ENCODE data around the gene SPATA31A3. TPM values are rescaled to one million over a fixed set of nuclear protein-coding genes. Genes with fewer than 3 reads are reported as not detected.
"Not testable (repeated sequence)": the region's sequence is repeated elsewhere in the genome, so short reads cannot be mapped to it uniquely, and the experiment has no call there.

The SPATA31A3 gene
- total and polyA plus RNA-seq, 2 of the 8 experiments (the other 6 are each of a cell fraction or from before 2014, with no cell fraction given) = not detected

DNA sequence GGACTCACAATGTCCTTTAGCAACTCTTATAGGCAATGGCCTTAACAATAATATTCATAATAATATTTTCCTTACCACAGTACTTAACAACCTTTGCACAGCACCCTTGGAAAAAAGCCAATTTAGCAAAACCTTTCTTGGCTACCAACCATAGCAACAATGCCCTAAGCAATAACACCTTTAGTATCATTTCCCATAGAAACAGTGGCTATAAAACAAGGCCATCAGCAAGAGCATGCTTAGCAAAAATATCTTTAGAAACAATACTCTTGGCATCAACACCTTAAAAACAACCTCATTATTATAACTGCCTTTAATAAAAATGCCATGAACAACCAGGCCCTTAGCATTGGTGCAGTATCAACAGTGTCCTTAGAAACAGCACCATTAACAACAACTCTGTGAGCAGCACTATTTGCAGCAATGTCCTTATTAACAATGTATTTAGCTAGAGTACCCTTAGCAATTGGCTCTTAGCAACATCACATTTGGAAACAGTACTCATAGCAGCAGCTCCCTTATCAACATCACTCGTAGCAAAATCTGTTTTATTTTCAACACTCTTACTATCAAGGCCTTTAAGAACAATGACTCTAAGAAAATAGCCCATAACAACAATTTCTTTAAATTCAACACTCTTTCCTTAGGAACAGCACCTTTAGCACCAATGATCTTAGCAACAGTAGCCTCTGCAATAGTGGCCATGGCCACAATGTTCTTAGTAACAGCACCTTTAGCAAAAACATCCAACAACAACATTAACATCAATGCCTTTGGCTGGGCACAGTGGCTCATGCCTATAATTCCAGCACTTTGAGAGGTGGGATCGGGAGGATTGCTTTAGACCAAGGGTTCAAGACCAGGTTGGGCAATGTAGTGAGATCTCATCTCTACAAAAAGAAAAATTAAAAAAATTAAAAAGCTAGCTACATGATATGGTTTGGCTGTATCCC lies 52.2 kb downstream of the SPATA31A3 start:
- H4K5ac ChIP-seq (ENCODE audit: insufficient read length, low read depth, low read length); POLR2A ChIA-PET (ENCODE audit: partially characterized antibody); FAIRE-seq; CTCF ChIA-PET (ENCODE audit: partially characterized antibody); H3K23ac ChIP-seq (ENCODE audit: insufficient read length); H3K9ac ChIP-seq (replicated peaks in 1 of 4; ENCODE audit: extremely low read depth in 1 of 4, low read depth in 3 of 4, low read length in 3 of 4); H2BK12ac ChIP-seq (ENCODE audit: low read depth, low read length); H3K27me3 ChIP-seq (replicated peaks in 1 of 4; ENCODE audit: control insufficient read depth in 3 of 4, extremely low read depth in 1 of 4, insufficient read depth in 3 of 4, low read length in 3 of 4); H3K14ac ChIP-seq (ENCODE audit: insufficient read length); H3K9me3 ChIP-seq (ENCODE audit: insufficient read depth in 2 of 2, low read depth in 1 of 2, low read length in 1 of 2); H2BK120ac ChIP-seq (replicated peaks; ENCODE audit: low read depth, low read length); H3K4me3 ChIP-seq (ENCODE audit: extremely low read depth in 1 of 4, insufficient read depth in 2 of 4, low read depth in 3 of 4, low read length in 4 of 4); H2BK15ac ChIP-seq (ENCODE audit: low read length); H3K27ac ChIP-seq (ENCODE audit: low read depth, low read length); H3K4me2 ChIP-seq (ENCODE audit: insufficient read depth in 1 of 2, low read depth in 2 of 2, low read length in 2 of 2); H2BK20ac ChIP-seq (ENCODE audit: low read length); H3K4me1 ChIP-seq (replicated peaks in 1 of 4; ENCODE audit: control insufficient read depth in 3 of 4, insufficient read depth in 4 of 4, low read length in 3 of 4); H3K18ac ChIP-seq (ENCODE audit: extremely low read depth, low read length); H2BK5ac ChIP-seq (ENCODE audit: low read depth, low read length); H3K4ac ChIP-seq (replicated peaks; ENCODE audit: insufficient read length, low read depth, low read length); H3K79me2 ChIP-seq (ENCODE audit: control insufficient read depth in 1 of 2, insufficient read depth in 2 of 2, low read length in 2 of 2); H3K79me1 ChIP-seq (ENCODE audit: low read depth, low read length); H2AK5ac ChIP-seq (ENCODE audit: low read depth, low read length); H3K56ac ChIP-seq (replicated peaks; ENCODE audit: insufficient read length, low read depth, low read length); H3K23me2 ChIP-seq (ENCODE audit: low read depth, low read length); H2AFZ ChIP-seq (ENCODE audit: low read length); H4K20me1 ChIP-seq (replicated peaks in 1 of 2; ENCODE audit: control insufficient read depth in 1 of 2, insufficient read depth in 2 of 2, low read length in 2 of 2); H4K8ac ChIP-seq (ENCODE audit: extremely low read depth, insufficient read depth, low read length); H4K91ac ChIP-seq (replicated peaks; ENCODE audit: insufficient read length, low read length); DNase-seq (ENCODE audit: low read depth in 1 of 2, low spot score in 2 of 2); H3K36me3 ChIP-seq (ENCODE audit: control insufficient read depth in 2 of 4, insufficient read depth in 4 of 4, low read length in 3 of 4): not testable (repeated sequence)
- WGBS, 2 experiments (ENCODE audit: extremely low coverage in 1 of 2, insufficient coverage in 1 of 2, insufficient read length in 1 of 2, insufficient replicate concordance in 2 of 2, low coverage in 1 of 2, low lambda C conversion rate in 2 of 2, missing lambda C conversion rate in 1 of 2) = 81% methylated on average over 1 of the region's 2 CpGs; no CpG with 5 or more reads in 1 of the 2 experiments

DNA sequence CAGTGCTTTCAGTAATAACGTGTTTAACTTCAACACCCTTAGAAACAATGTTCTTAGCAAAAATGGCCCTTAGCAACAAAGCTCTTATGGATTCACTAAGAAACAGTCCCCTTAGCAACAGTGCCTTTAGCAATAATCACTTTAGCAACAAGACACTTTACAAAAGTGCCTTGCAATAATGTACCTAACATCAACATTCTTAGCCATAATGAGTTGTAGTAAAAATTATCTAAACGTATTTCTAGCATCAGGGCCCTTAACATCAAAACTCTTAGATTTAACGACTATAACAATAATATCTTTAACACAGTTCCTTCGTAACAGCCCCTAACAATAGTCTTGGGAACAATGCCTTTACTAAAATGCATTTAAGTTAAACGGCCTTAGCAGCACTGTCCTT lies 54.0 kb downstream of the SPATA31A3 start:
- H2BK20ac ChIP-seq (ENCODE audit: low read length); H3K56ac ChIP-seq (replicated peaks; ENCODE audit: insufficient read length, low read depth, low read length); H3K4me3 ChIP-seq (ENCODE audit: extremely low read depth in 1 of 4, insufficient read depth in 2 of 4, low read depth in 3 of 4, low read length in 4 of 4); H4K20me1 ChIP-seq (replicated peaks in 1 of 2; ENCODE audit: control insufficient read depth in 1 of 2, insufficient read depth in 2 of 2, low read length in 2 of 2); H3K36me3 ChIP-seq (ENCODE audit: control insufficient read depth in 2 of 4, insufficient read depth in 4 of 4, low read length in 3 of 4); CTCF ChIA-PET (ENCODE audit: partially characterized antibody); H4K8ac ChIP-seq (ENCODE audit: extremely low read depth, insufficient read depth, low read length); H4K91ac ChIP-seq (replicated peaks; ENCODE audit: insufficient read length, low read length); H3K23ac ChIP-seq (ENCODE audit: insufficient read length); H3K9ac ChIP-seq (replicated peaks in 1 of 4; ENCODE audit: extremely low read depth in 1 of 4, low read depth in 3 of 4, low read length in 3 of 4); H3K18ac ChIP-seq (ENCODE audit: extremely low read depth, low read length); H2BK15ac ChIP-seq (ENCODE audit: low read length); H3K79me2 ChIP-seq (ENCODE audit: control insufficient read depth in 1 of 2, insufficient read depth in 2 of 2, low read length in 2 of 2); H3K4ac ChIP-seq (replicated peaks; ENCODE audit: insufficient read length, low read depth, low read length); H3K4me1 ChIP-seq (replicated peaks in 1 of 4; ENCODE audit: control insufficient read depth in 3 of 4, insufficient read depth in 4 of 4, low read length in 3 of 4); H3K79me1 ChIP-seq (ENCODE audit: low read depth, low read length); H2BK120ac ChIP-seq (replicated peaks; ENCODE audit: low read depth, low read length); H3K27me3 ChIP-seq (replicated peaks in 1 of 4; ENCODE audit: control insufficient read depth in 3 of 4, extremely low read depth in 1 of 4, insufficient read depth in 3 of 4, low read length in 3 of 4); H3K9me3 ChIP-seq (ENCODE audit: insufficient read depth in 2 of 2, low read depth in 1 of 2, low read length in 1 of 2); DNase-seq (ENCODE audit: low read depth in 1 of 2, low spot score in 2 of 2); POLR2A ChIA-PET (ENCODE audit: partially characterized antibody); FAIRE-seq; H2BK5ac ChIP-seq (ENCODE audit: low read depth, low read length); H2AK5ac ChIP-seq (ENCODE audit: low read depth, low read length); H3K4me2 ChIP-seq (ENCODE audit: insufficient read depth in 1 of 2, low read depth in 2 of 2, low read length in 2 of 2); H2BK12ac ChIP-seq (ENCODE audit: low read depth, low read length); H3K23me2 ChIP-seq (ENCODE audit: low read depth, low read length); H3K27ac ChIP-seq (ENCODE audit: low read depth, low read length); H4K5ac ChIP-seq (ENCODE audit: insufficient read length, low read depth, low read length); H2AFZ ChIP-seq (ENCODE audit: low read length); H3K14ac ChIP-seq (ENCODE audit: insufficient read length): not testable (repeated sequence)
- 90% methylated on average over 5 of the region's 5 CpGs; no CpG with 5 or more reads in 1 of the 2 experiments for WGBS, 2 experiments (ENCODE audit: extremely low coverage in 1 of 2, insufficient coverage in 1 of 2, insufficient read length in 1 of 2, insufficient replicate concordance in 2 of 2, low coverage in 1 of 2, low lambda C conversion rate in 2 of 2, missing lambda C conversion rate in 1 of 2)

Data from H1 (cell line).